ENCODE data around the gene GMDS. TPM values are rescaled to one million over a fixed set of nuclear protein-coding genes. Genes with fewer than 3 reads are reported as not detected.

GMDS gene
- total RNA-seq, 1 experiment from 2014 or later: 27.6 TPM

DNA sequence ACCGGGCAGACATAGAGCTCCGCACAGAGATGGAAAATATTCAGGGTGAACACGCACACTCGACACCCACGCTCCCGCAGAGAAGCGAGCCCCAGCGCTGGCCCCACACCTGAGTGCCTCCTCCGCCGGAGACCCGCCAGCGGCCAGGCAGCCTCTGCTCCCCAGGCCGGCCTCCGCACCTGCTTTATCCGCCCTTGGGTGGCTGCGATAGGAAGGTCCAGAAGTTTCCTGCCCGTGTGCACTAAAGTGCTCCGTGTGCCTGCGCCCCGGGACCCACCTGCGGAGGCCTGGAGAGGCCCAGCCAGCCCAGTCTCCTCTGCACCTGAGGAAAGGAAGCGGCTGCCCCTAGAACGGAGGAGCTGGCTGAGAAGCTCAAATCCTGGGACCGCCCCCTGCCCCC is 646.5 kb downstream of the GMDS start:
- H2BK120ac ChIP-seq (ENCODE audit: low read depth, low read length, poor library complexity, severe bottlenecking): no peak overlapping the region
- no peak overlapping the region for H3K18ac ChIP-seq (ENCODE audit: insufficient read length, low read depth, low read length)
- H3T11ph ChIP-seq (ENCODE audit: low read length): no peak overlapping the region
- H2AK5ac ChIP-seq (ENCODE audit: insufficient read length, low read length): no peak overlapping the region
- H3K4ac ChIP-seq (ENCODE audit: low read depth, low read length): no peak overlapping the region
- no peak overlapping the region for H3K4me2 ChIP-seq (ENCODE audit: insufficient read depth, insufficient read length, low read length)
- H3K9ac ChIP-seq (ENCODE audit: extremely low read depth, insufficient read length, low read length): no peak overlapping the region
- H3K4me1 ChIP-seq (ENCODE audit: insufficient read depth, low read length): no peaks in the 10 kb centered on the region
- WGBS (ENCODE audit: extremely low coverage, insufficient read length, low lambda C conversion rate): no CpG with 5 or more reads among the region's 24 CpGs
- no peak overlapping the region for H4K91ac ChIP-seq (ENCODE audit: insufficient read length, low read depth, low read length)
- Mint-ChIP-seq H3K36me3 (ENCODE audit: insufficient read depth in 1 of 3, low read depth in 3 of 3) (no peaks in the 10 kb centered on the region), H3K27ac (no peak overlapping the region), H3K9me3 (no peaks in the 10 kb centered on the region), H3K4me3 (no peak overlapping the region), H3K27me3 (ENCODE audit: low read depth) (peaks cover 66% of the 10 kb centered on the region), H3K4me1 (peaks cover 13 to 19% of the 10 kb centered on the region in 2 experiments)
- H4K5ac ChIP-seq (ENCODE audit: insufficient read length, low read depth, low read length): no peak overlapping the region
- H2AFZ ChIP-seq (ENCODE audit: low read length): no peak overlapping the region
- H3K23me2 ChIP-seq (ENCODE audit: insufficient read length, low read depth, low read length, poor library complexity, severe bottlenecking): no peaks in the 10 kb centered on the region
- peaks cover 8% of the 10 kb centered on the region for H3K27me3 ChIP-seq (ENCODE audit: insufficient read depth, low read length)
- no peak for DNase-seq
- no peak overlapping the region for H3K14ac ChIP-seq (ENCODE audit: insufficient read depth, low read length)
- H3K23ac ChIP-seq (ENCODE audit: insufficient read length, low read depth, low read length): no peak overlapping the region
- H3K79me1 ChIP-seq (ENCODE audit: insufficient read depth, low read depth, low read length, poor library complexity, severe bottlenecking): no peaks in the 10 kb centered on the region
- H3K27ac ChIP-seq (ENCODE audit: insufficient read length, low read depth, low read length): no peak overlapping the region
- no peaks in the 10 kb centered on the region for H3K79me2 ChIP-seq (ENCODE audit: insufficient read depth, low read length)
- H2BK20ac ChIP-seq (ENCODE audit: low read depth, low read length, poor library complexity, severe bottlenecking): no peak overlapping the region
- no peak overlapping the region for H2BK15ac ChIP-seq (ENCODE audit: low read depth, low read length)
- no peaks in the 10 kb centered on the region for H3K9me3 ChIP-seq (ENCODE audit: control insufficient read depth, low read depth, low read length)
- no peak for TF ChIP-seq CTCF (conservative IDR thresholded peaks at IDR 0.05)
- H3K56ac ChIP-seq (ENCODE audit: insufficient read length, low read depth, low read length): no peak overlapping the region
- no peak overlapping the region for H2BK12ac ChIP-seq (ENCODE audit: insufficient read length, low read depth, low read length)
- no peak overlapping the region for H4K8ac ChIP-seq (replicated peaks; ENCODE audit: insufficient read length, low read depth, low read length)
- no peaks in the 10 kb centered on the region for H4K20me1 ChIP-seq (ENCODE audit: control insufficient read depth, insufficient read depth, insufficient read length)
- no peak overlapping the region for H2BK5ac ChIP-seq (ENCODE audit: insufficient read length, low read length)
